ENCODE measurements around the gene PLCD1. TPM values are rescaled to one million over a fixed set of nuclear protein-coding genes. Genes with fewer than 3 reads are reported as not detected.
A peak's percentile ranks its signal among the peaks of the same experiment; 100 is the strongest.

The PLCD1 gene
- total and polyA plus RNA-seq, 2 experiments from 2014 or later = 16.0 to 24.4 TPM

DNA sequence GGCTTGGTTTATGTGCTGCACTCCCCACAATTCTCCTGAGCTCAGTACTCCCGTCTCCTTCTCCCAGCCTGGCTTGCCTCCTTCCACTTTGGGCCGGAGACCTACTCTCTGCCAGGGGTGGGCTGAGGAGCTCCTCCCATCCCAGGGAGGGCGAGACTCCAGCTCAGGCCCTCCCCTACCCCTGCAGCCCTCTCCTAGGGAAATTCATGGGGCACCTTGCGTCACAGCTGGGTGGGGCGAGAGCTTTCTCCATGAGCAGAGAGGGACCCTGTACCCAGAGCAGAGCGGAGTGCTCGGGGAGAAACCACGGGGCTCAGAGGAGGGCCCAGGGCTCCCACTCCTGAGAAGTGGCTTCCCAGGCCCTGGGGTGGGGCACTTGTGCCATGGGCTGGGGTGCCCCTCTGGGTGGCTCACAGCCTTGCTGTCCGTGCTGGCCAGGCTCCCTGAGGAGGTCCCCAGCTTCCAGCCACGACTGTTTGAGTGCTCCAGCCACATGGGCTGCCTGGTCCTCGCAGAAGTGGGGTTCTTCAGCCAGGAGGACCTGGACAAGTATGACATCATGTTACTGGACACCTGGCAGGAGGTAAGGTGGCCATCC is 25.5 kb downstream of the PLCD1 start:
- H3K79me2 ChIP-seq (replicated peaks; ENCODE audit: insufficient read depth) = no peaks in the 10 kb centered on the region
- H3K27ac ChIP-seq (ENCODE audit: low read depth) = no peak overlapping the region
- no peaks in the 10 kb centered on the region for H4K20me1 ChIP-seq (replicated peaks; ENCODE audit: insufficient read depth)
- no peaks in the 10 kb centered on the region for H3K27me3 ChIP-seq (ENCODE audit: insufficient read depth)
- no peaks in the 10 kb centered on the region for H3K9me3 Mint-ChIP-seq
- no peak overlapping the region for H3K4me2 ChIP-seq
- no peak overlapping the region for H3K4me3 Mint-ChIP-seq
- peaks cover 3% of the 10 kb centered on the region; the same call in 1 of the 3 replicates for H3K36me3 Mint-ChIP-seq (ENCODE audit: low read depth)
- peaks cover 15% of the 10 kb centered on the region; the same call in 2 of the 3 replicates for H3K4me1 Mint-ChIP-seq
- DNase-seq (ENCODE audit: low spot score) (no peak), ATAC-seq (no peak)
- H3K27me3 Mint-ChIP-seq (ENCODE audit: insufficient read depth, low read depth, poor library complexity) = peaks cover 8% of the 10 kb centered on the region
- H2AFZ ChIP-seq = no peak overlapping the region
- TF ChIP-seq POLR2AphosphoS5 (IDR thresholded peaks at IDR 0.05; ENCODE audit: low read depth) (no peak), EZH2phosphoT487 (IDR thresholded peaks at IDR 0.05; ENCODE audit: unreplicated experiment) (no peak), ZNF114 (CRISPR knock-in tag; IDR thresholded peaks at IDR 0.05) (no peak), STAT1 (IDR thresholded peaks at IDR 0.05; ENCODE audit: unreplicated experiment) (no peak)
- no peaks in the 10 kb centered on the region for H3K9me2 ChIP-seq (ENCODE audit: insufficient read depth)
- no peak overlapping the region for H3K27ac Mint-ChIP-seq
- H3F3A ChIP-seq (replicated peaks; ENCODE audit: low read depth) = no peaks in the 10 kb centered on the region
- no peaks in the 10 kb centered on the region for H3K36me3 ChIP-seq (ENCODE audit: insufficient read depth)
- no peaks in the 10 kb centered on the region for H3K4me1 ChIP-seq (ENCODE audit: insufficient read depth)
- H3K4me3 ChIP-seq = no peak overlapping the region

DNA sequence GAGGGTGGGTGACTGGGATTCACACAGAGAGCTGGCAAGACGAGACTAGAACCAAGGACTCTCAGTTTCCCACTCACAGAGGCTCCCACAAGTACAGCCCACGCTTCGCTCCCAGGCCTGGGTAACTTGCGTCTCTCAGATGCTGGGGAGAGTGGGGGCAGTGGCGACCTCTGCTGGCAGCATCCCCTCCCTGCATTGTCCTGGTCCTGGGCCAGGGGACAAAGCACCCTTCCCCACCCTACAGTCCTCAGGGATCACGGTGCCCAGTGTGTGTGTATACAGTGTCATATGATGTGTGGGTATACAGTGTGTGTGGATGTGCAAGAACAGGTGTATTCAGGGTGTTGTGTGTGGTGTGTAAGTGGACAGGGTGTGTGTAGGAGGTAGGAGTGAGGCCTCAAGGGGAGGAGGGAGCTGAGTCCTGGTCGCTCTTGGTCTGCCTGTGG is 26.0 kb downstream of the PLCD1 start:
- H3K4me3 ChIP-seq = no peak overlapping the region
- TF ChIP-seq CTCF (conservative IDR thresholded peaks at IDR 0.05; ENCODE audit: low read depth in 2 of 2) (peak; percentile 92 to 96), EZH2 (IDR thresholded peaks at IDR 0.05; ENCODE audit: low read depth, unreplicated experiment) (no peak), ETS1 (IDR thresholded peaks at IDR 0.05) (no peak), CREB1 (CRISPR knock-in tag; IDR thresholded peaks at IDR 0.05; ENCODE audit: low read depth) (no peak), STAT1 (IDR thresholded peaks at IDR 0.05; ENCODE audit: unreplicated experiment) (no peak)
- no peak overlapping the region for H3K27ac ChIP-seq (ENCODE audit: low read depth)
- peak; percentile 76 for DNase-seq (ENCODE audit: low spot score)
- peak; percentile 73 for ATAC-seq
- no peaks in the 10 kb centered on the region for H4K20me1 ChIP-seq (replicated peaks; ENCODE audit: insufficient read depth)
- Mint-ChIP-seq H3K4me3 (no peak overlapping the region), H3K27me3 (ENCODE audit: insufficient read depth, low read depth, poor library complexity) (peaks cover 9% of the 10 kb centered on the region), H3K36me3 (ENCODE audit: low read depth) (peaks cover 3% of the 10 kb centered on the region; the same call in 1 of the 3 replicates), H3K4me1 (peaks cover 15% of the 10 kb centered on the region), H3K9me3 (no peaks in the 10 kb centered on the region), H3K27ac (no peak overlapping the region)
- no peaks in the 10 kb centered on the region for H3K27me3 ChIP-seq (ENCODE audit: insufficient read depth)
- no peaks in the 10 kb centered on the region for H3K36me3 ChIP-seq (ENCODE audit: insufficient read depth)
- no peaks in the 10 kb centered on the region for H3K9me2 ChIP-seq (ENCODE audit: insufficient read depth)
- no peaks in the 10 kb centered on the region for H3K79me2 ChIP-seq (replicated peaks; ENCODE audit: insufficient read depth)
- H3K4me2 ChIP-seq = no peak overlapping the region
- no peaks in the 10 kb centered on the region for H3F3A ChIP-seq (replicated peaks; ENCODE audit: low read depth)
- no peak overlapping the region for H2AFZ ChIP-seq
- H3K4me1 ChIP-seq (ENCODE audit: insufficient read depth) = peaks cover 3% of the 10 kb centered on the region
